GM10266 (cell line): Measurements from ENCODE around the gene MEIOB.

Experiments
- DNase-seq: peaks from one replicate; pipeline ENCODE4 v3.0.0; 2012; ENCODE audit errors: extremely low spot score
- CTCF ChIP-seq: IDR thresholded peaks from 2 replicates; pipeline ENCODE4 v1.5.1; 2012; ENCODE audit warnings: mild to moderate bottlenecking, low read depth; ENCODE audit not compliant: control insufficient read depth, insufficient read depth; ENCODE audit errors: missing control alignments

Gene MEIOB

GRCh38 chr16:1791943-1792812 lies 79.8 kb downstream of the MEIOB start:
- no peak for DNase-seq
- no peak for TF ChIP-seq CTCF

- DNase-seq = no peak
- TF ChIP-seq CTCF = no peak
Observed at GRCh38 chr16:1791256-1791942, 80.6 kb downstream of the MEIOB start.

- TF ChIP-seq CTCF = no peak
- no peak for DNase-seq
Observed at GRCh38 chr16:1790611-1791255, 81.2 kb downstream of the MEIOB start.

GRCh38 chr16:1790261-1790610 lies 81.7 kb downstream of the MEIOB start:
- no peak for TF ChIP-seq CTCF
- DNase-seq = no peak

GRCh38 chr16:1789643-1790045 lies 82.3 kb downstream of the MEIOB start:
- no peak for TF ChIP-seq CTCF
- DNase-seq = no peak

GRCh38 chr16:1788708-1789100 lies 83.3 kb downstream of the MEIOB start:
- no peak for TF ChIP-seq CTCF

More at GRCh38 chr16:1788708-1789100, 83.3 kb downstream of the MEIOB start:
- no peak for DNase-seq
